ENCODE results near the gene C13orf46. TPM values are rescaled to one million over a fixed set of nuclear protein-coding genes. Genes with fewer than 3 reads are reported as not detected.
A peak's percentile ranks its signal among the peaks of the same experiment; 100 is the strongest.

C13orf46 gene
- total RNA-seq, 4 donors from 2014 or later, result 0.31 to 6.6 (median 5.9) TPM; not detected in 1

GRCh38 chr13:113938246-113938645 lies 35.6 kb downstream of the C13orf46 start:
- 46 to 51% methylated on average over 7 of the region's 7 CpGs for WGBS, 2 donors (ENCODE audit: low coverage in 1 of 2)
- H3K9me3 ChIP-seq, result no peaks in the 10 kb centered on the region
- no peaks in the 10 kb centered on the region for H3K36me3 ChIP-seq
- peaks cover 4% of the 10 kb centered on the region for H3K27me3 ChIP-seq
- no peak for ATAC-seq
- H3K4me3 ChIP-seq, result no peak overlapping the region
- peaks cover 0 to 34% (median 7%) of the 10 kb centered on the region in 3 donors for H3K4me1 ChIP-seq
- TF ChIP-seq, protein P1, sequence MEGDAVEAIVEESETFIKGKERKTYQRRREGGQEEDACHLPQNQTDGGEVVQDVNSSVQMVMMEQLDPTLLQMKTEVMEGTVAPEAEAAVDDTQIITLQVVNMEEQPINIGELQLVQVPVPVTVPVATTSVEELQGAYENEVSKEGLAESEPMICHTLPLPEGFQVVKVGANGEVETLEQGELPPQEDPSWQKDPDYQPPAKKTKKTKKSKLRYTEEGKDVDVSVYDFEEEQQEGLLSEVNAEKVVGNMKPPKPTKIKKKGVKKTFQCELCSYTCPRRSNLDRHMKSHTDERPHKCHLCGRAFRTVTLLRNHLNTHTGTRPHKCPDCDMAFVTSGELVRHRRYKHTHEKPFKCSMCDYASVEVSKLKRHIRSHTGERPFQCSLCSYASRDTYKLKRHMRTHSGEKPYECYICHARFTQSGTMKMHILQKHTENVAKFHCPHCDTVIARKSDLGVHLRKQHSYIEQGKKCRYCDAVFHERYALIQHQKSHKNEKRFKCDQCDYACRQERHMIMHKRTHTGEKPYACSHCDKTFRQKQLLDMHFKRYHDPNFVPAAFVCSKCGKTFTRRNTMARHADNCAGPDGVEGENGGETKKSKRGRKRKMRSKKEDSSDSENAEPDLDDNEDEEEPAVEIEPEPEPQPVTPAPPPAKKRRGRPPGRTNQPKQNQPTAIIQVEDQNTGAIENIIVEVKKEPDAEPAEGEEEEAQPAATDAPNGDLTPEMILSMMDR (IDR thresholded peaks at IDR 0.05), result no peak
- TF ChIP-seq EP300 (IDR thresholded peaks at IDR 0.05) (no peak), POLR2A (IDR thresholded peaks at IDR 0.05) (no peak), POLR2AphosphoS5 (IDR thresholded peaks at IDR 0.05) (no peak)
- H3K27ac ChIP-seq, result peak overlapping the region in 3 of 4 donors; percentile 28 to 41 (median 41)

DNA sequence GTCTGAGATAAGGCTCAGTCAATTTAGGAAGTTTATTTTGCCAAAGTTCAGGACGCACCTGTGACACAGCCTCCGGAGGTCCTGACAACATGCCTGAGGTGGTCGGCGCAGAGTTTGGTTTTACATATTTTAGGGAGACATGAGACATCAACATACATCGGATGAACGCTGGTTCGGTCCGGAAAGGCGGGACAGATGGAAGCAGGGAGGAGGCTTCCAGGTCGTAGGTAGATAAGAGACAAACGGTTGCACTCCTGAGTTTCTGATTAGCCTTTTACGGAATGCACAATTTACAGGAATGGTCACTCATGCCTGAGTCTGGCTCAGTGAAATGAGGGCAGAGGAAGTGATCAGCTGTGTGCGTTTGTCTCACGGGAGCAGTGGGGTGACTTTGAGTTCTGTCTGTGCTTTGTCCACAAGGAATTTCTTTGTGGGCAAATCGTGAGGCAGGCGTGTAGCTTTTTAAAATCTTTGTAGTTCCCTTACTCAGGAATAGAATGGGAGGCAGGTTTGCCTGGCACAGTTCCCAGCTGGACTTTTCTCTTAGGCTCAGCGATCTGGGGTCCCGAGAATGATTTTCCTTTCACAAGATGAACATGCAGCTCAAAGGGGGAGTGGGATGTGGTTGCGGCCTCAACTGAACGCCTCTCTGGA lies 36.2 kb downstream of the C13orf46 start:
- Histone ChIP-seq H3K4me1 (peaks cover 0 to 34% (median 7%) of the 10 kb centered on the region in 3 donors), H3K9me3 (no peaks in the 10 kb centered on the region), H3K4me3 (no peak overlapping the region), H3K27ac (peak overlapping the region in 3 of 4 donors; percentile 28 to 41 (median 41)), H3K27me3 (peaks cover 4% of the 10 kb centered on the region), H3K36me3 (no peaks in the 10 kb centered on the region)
- no peak for ATAC-seq
- 58 to 63% methylated on average over 5 to 8 of the region's 20 CpGs for WGBS, 2 donors (ENCODE audit: low coverage in 1 of 2)
- TF ChIP-seq POLR2AphosphoS5 (IDR thresholded peaks at IDR 0.05) (no peak), EP300 (IDR thresholded peaks at IDR 0.05) (no peak), POLR2A (IDR thresholded peaks at IDR 0.05) (no peak)
- TF ChIP-seq, protein P1 (IDR thresholded peaks at IDR 0.05), result no peak

DNA sequence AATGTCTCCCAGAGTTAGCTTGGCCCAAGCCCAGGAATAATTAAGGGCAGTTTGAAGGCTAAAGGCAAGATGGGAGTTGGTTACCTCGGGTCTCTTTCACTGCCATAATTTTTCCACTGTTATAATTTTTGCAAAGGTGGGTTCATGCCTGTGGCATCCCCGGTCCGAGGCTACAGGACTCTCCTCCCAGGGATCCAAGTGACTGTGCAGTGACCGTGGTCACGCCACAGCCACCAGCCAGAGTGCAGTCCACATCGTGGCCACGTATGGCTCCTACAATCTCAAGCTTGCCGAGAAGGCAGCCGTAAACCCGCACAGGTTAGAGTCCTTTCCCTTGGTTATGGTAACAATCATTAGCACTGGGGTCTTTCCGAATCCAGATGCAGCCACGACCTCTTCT lies 36.8 kb downstream of the C13orf46 start:
- no peaks in the 10 kb centered on the region for H3K9me3 ChIP-seq
- no peak overlapping the region for H3K27ac ChIP-seq
- H3K4me3 ChIP-seq, result no peak overlapping the region
- ATAC-seq, result peak; percentile 7
- TF ChIP-seq, protein P1 (IDR thresholded peaks at IDR 0.05), result no peak
- TF ChIP-seq POLR2A (IDR thresholded peaks at IDR 0.05) (no peak), POLR2AphosphoS5 (IDR thresholded peaks at IDR 0.05) (no peak), EP300 (IDR thresholded peaks at IDR 0.05) (no peak)
- H3K36me3 ChIP-seq, result no peaks in the 10 kb centered on the region
- WGBS, 2 donors (ENCODE audit: low coverage in 1 of 2), result 71 to 85% methylated on average over 3 to 4 of the region's 12 CpGs
- peaks cover 4% of the 10 kb centered on the region for H3K27me3 ChIP-seq
- peaks cover 0 to 34% (median 7%) of the 10 kb centered on the region in 3 donors for H3K4me1 ChIP-seq

- Histone ChIP-seq H3K9me3 (no peaks in the 10 kb centered on the region), H3K36me3 (no peaks in the 10 kb centered on the region), H3K27me3 (peaks cover 4% of the 10 kb centered on the region), H3K27ac (peak overlapping the region in 1 of 4 donors; percentile 54), H3K4me3 (no peak overlapping the region), H3K4me1 (peaks cover 0 to 34% (median 7%) of the 10 kb centered on the region in 3 donors)
- peak; percentile 6 for ATAC-seq
- TF ChIP-seq EP300 (IDR thresholded peaks at IDR 0.05) (no peak), POLR2AphosphoS5 (IDR thresholded peaks at IDR 0.05) (no peak)
- TF ChIP-seq, protein P1 (IDR thresholded peaks at IDR 0.05), result no peak
- WGBS, 2 donors (ENCODE audit: low coverage in 1 of 2), result 89 to 93% methylated on average over 12 to 22 of the region's 25 CpGs
These were observed 37.5 kb downstream of the C13orf46 start for GRCh38 chr13:113936166-113936965.

Data from gastroesophageal sphincter (tissue), 4 donors.